ENCODE measurements around the gene CLTB. TPM values are rescaled to one million over a fixed set of nuclear protein-coding genes. Genes with fewer than 3 reads are reported as not detected.

Gene CLTB
- total and polyA plus RNA-seq, 2 of the 4 experiments (the other 2 are of a cell fraction), result 87.6 to 99.9 TPM

- Histone ChIP-seq H3K9me1 (ENCODE audit: insufficient read depth, low read length) (no peaks in the 10 kb centered on the region), H3K4me3 (ENCODE audit: insufficient read depth, low read depth, low read length) (no peak overlapping the region), H3K27me3 (ENCODE audit: control insufficient read depth, insufficient read depth, low read length) (peaks cover 3% of the 10 kb centered on the region; the same call in 1 of the 2 replicates), H3K4me1 (ENCODE audit: control insufficient read depth, insufficient read depth, low read length) (peaks cover 5% of the 10 kb centered on the region; the same call in 1 of the 2 replicates), H3K4me2 (ENCODE audit: low read depth, low read length) (no peak overlapping the region), H2BK20ac (ENCODE audit: low read depth, low read length) (no peak overlapping the region), H3K9me3 (ENCODE audit: control insufficient read depth, insufficient read depth, low read length) (peaks cover 2% of the 10 kb centered on the region; the same call in 1 of the 2 replicates), H2BK5ac (ENCODE audit: low read depth, low read length, poor library complexity, severe bottlenecking) (no peak overlapping the region), H2AK9ac (replicated peaks; ENCODE audit: low read depth, low read length, poor library complexity) (no peak overlapping the region), H3K27ac (ENCODE audit: insufficient read depth, low read length) (no peak overlapping the region), H4K8ac (ENCODE audit: low read depth in 2 of 2, low read length in 2 of 2) (no peak overlapping the region), H3K36me3 (ENCODE audit: control insufficient read depth, insufficient read depth, low read length) (no peaks in the 10 kb centered on the region), H4K20me1 (ENCODE audit: insufficient read depth, low read length) (no peaks in the 10 kb centered on the region), H4K5ac (ENCODE audit: low read depth, low read length) (no peak overlapping the region; the same call in 1 of the 2 replicates), H4K91ac (ENCODE audit: insufficient read depth, low read depth, low read length) (no peak overlapping the region), H3K9ac (ENCODE audit: low read depth, low read length) (no peak overlapping the region), H3K79me1 (ENCODE audit: low read depth in 1 of 2, low read length in 2 of 2) (0 out of 4 replicates have a peak, but pooled peaks cover 0 to 1% of the 10 kb centered on the region in 2 experiments), H2AK5ac (ENCODE audit: low read depth, low read length) (no peak overlapping the region), H2BK120ac (ENCODE audit: low read depth, low read length) (no peak overlapping the region), H2AFZ (replicated peaks; ENCODE audit: low read length, poor library complexity) (no peak overlapping the region), H2BK15ac (ENCODE audit: low read depth, low read length) (no peak overlapping the region), H3K56ac (ENCODE audit: extremely low read depth, insufficient read depth, low read length) (no peak overlapping the region), H3K18ac (ENCODE audit: low read depth, low read length) (no peak overlapping the region), H3K4ac (ENCODE audit: low read depth, low read length) (no peak overlapping the region), H3K14ac (replicated peaks; ENCODE audit: low read depth, low read length) (no peak overlapping the region), H3K23ac (ENCODE audit: low read depth, low read length) (no peak overlapping the region)
- POLR2A ChIA-PET (ENCODE audit: unreplicated experiment), result no interaction called here
- DNase-seq (no peak), ATAC-seq (ENCODE audit: low read depth) (no peak)
- CTCF ChIA-PET, result interaction anchor here (0.5 kb wide), 1 partner anchor 232 kb away, joined by 3 read pairs; no protein-coding TSS in a partner anchor
- in situ Hi-C loops (cut with MboI; ENCODE audit: low sequenced_read_pairs) (no loop called here), dilution Hi-C loops (cut with HindIII; ENCODE audit: low sequenced_read_pairs, unreplicated experiment) (no loop called here), intact Hi-C loops (cut with micrococcal nuclease) (no loop called here)
- BruUV-seq (replicated peaks), result no TSS peak
- no peak for TF ChIP-seq FOS (IDR thresholded peaks at IDR 0.05; ENCODE audit: low read depth, low read length)
- TF ChIP-seq MXI1 (IDR thresholded peaks at IDR 0.05; ENCODE audit: borderline replicate concordance, low read depth, low read length), result no peak
- TF ChIP-seq BHLHE40 (IDR thresholded peaks at IDR 0.05; ENCODE audit: low read depth, low read length), result no peak
- TF ChIP-seq RFX5 (IDR thresholded peaks at IDR 0.05; ENCODE audit: low read depth, low read length), result no peak
- no CpG with 5 or more reads among the region's 2 CpGs for WGBS, 2 experiments (ENCODE audit: extremely low coverage in 2 of 2, insufficient read length in 1 of 2)
These were observed 4.7 kb upstream of the CLTB start for GRCh38 chr5:176420972-176421544.

Measured in IMR-90 (cell line).